A549 (cell line): ENCODE measurements around the gene ATRAID. TPM values are rescaled to one million over a fixed set of nuclear protein-coding genes. Genes with fewer than 3 reads are reported as not detected.

Experiments used
- ATAC-seq, 2 experiments: fragments of 200-7000 bp in 1 of 2; fragments of >200 bp in 1 of 2; cut with Nextera tagmentation in 1 of 2; cut with Tn5 transposase in 1 of 2; 3 replicates each; pipeline versions ENCODE4 v1.8.0 to v1.9.1; 2018 to 2020; ENCODE audit warnings: mild to moderate bottlenecking in 1 of 2, moderate library complexity in 1 of 2
- CTCF ChIA-PET: fragments of 300-600 bp; sonication (Branson Sonifier 250); formaldehyde crosslinking; extraction: SDS; loops from one replicate; lab custom pipeline; 2021; ENCODE audit warnings: antibody characterized with exemption, inconsistent platforms; lab: Yijun Ruan, JAX
- POLR2A ChIA-PET: fragments of 350-600 bp; formaldehyde crosslinking; extraction: SDS; loops from one replicate; lab custom pipeline; 2021; ENCODE audit warnings: antibody characterized with exemption, inconsistent platforms; lab: Yijun Ruan, JAX
- DNase-seq, 2 experiments: peaks; one replicate each; pipeline versions ENCODE4 v3.0.0 to v3.0.0-alpha.2; 2011 to 2016; ENCODE audit warnings: low read depth in 1 of 2, low spot score in 1 of 2
- FAIRE-seq: peaks from 2 replicates; lab custom pipeline; 2011; peaks lifted over from hg19 to GRCh38; lab: Jason Lieb, UNC
- H3K27ac ChIP-seq, 2 experiments: fragments of >200 bp; sonication (Bioruptor Twin); formaldehyde crosslinking; 3 replicates each; pipeline ENCODE4 v1.5.1; 2016 to 2017
- H3K4me1 ChIP-seq: fragments of >200 bp; sonication (Bioruptor Twin); formaldehyde crosslinking; 3 replicates; pipeline ENCODE4 v1.6.1; 2016
- H3K4me2 ChIP-seq: fragments of >200 bp; sonication (Bioruptor Twin); formaldehyde crosslinking; 3 replicates; pipeline ENCODE4 v1.6.1; 2016
- H3K4me3 ChIP-seq: fragments of >200 bp; sonication (Bioruptor Twin); formaldehyde crosslinking; 3 replicates; pipeline ENCODE4 v1.5.1; 2016
- H3K9me3 ChIP-seq: fragments of >200 bp; sonication (Bioruptor Twin); formaldehyde crosslinking; 3 replicates; pipeline ENCODE4 v1.6.1; 2016
- ATOH8 ChIP-seq: fragments of 250-450 bp; sonication (Bioruptor Pico); IDR thresholded peaks from 2 replicates; pipeline ENCODE4 v1.5.0; 2020; ENCODE audit warnings: low read depth, mild to moderate bottlenecking, moderate library complexity
- CBX8 ChIP-seq: fragments of 200-600 bp; sonication (generic); IDR thresholded peaks from 2 replicates; pipeline ENCODE4 v1.6.1; 2016
- CEBPB ChIP-seq, 2 experiments: fragments of >200 bp in 1 of 2; sonication (Bioruptor Twin) in 1 of 2; formaldehyde crosslinking in 1 of 2; IDR thresholded peaks; 2 replicates each; pipeline ENCODE4 v1.6.1; 2012 to 2016
- CHD2 ChIP-seq: fragments of 150-350 bp; IDR thresholded peaks from 2 replicates; pipeline ENCODE4 v1.6.1; 2014; ENCODE audit warnings: low read length; ENCODE audit not compliant: partially characterized antibody
- E2F6 ChIP-seq: IDR thresholded peaks from 2 replicates; pipeline ENCODE4 v1.6.1; 2012; ENCODE audit warnings: low read depth, borderline replicate concordance
- EHMT2 ChIP-seq: fragments of 200-600 bp; sonication (generic); IDR thresholded peaks from 2 replicates; pipeline ENCODE4 v1.6.1; 2016; ENCODE audit warnings: antibody characterized with exemption, low read depth, mild to moderate bottlenecking, moderate library complexity
- EP300 ChIP-seq, 2 experiments: fragments of >200 bp; sonication (Bioruptor Twin); formaldehyde crosslinking; IDR thresholded peaks; 2 replicates in 1 of 2; 3 replicates in 1 of 2; pipeline ENCODE4 v1.6.1; 2016 to 2017
- FOSB ChIP-seq: fragments of 250-450 bp; sonication (Bioruptor Pico); IDR thresholded peaks from 2 replicates; pipeline ENCODE4 v1.5.0; 2020; ENCODE audit warnings: mild to moderate bottlenecking, moderate library complexity
- GATA3 ChIP-seq: IDR thresholded peaks from 2 replicates; pipeline ENCODE4 v1.6.1; 2012; ENCODE audit warnings: borderline replicate concordance
- HEYL ChIP-seq: fragments of 250-450 bp; sonication (Bioruptor Pico); IDR thresholded peaks from 2 replicates; pipeline ENCODE4 v1.8.0; 2021; ENCODE audit warnings: mild to moderate bottlenecking, moderate library complexity
- HOXB5 ChIP-seq: fragments of 250-450 bp; sonication (Bioruptor Pico); IDR thresholded peaks from 2 replicates; pipeline ENCODE4 v1.5.0; 2020; ENCODE audit warnings: mild to moderate bottlenecking, moderate library complexity
- JUN ChIP-seq, 2 experiments: fragments of >200 bp; sonication (Bioruptor Twin); formaldehyde crosslinking; IDR thresholded peaks; 2 replicates in 1 of 2; 3 replicates in 1 of 2; pipeline ENCODE4 v1.6.1; 2016 to 2017
- MAZ ChIP-seq: fragments of 150-350 bp; IDR thresholded peaks from 2 replicates; pipeline ENCODE4 v1.6.1; 2014; ENCODE audit warnings: antibody characterized with exemption, low read depth, low read length, borderline replicate concordance
- NFE2L2 ChIP-seq: fragments of 150-350 bp; conservative IDR thresholded peaks from 2 replicates; pipeline ENCODE4 v1.6.1; 2014; ENCODE audit warnings: low read length
- RNF2 ChIP-seq: fragments of 200-600 bp; sonication (generic); IDR thresholded peaks from 2 replicates; pipeline ENCODE4 v1.6.1; 2016; ENCODE audit warnings: low read depth, mild to moderate bottlenecking, antibody characterized with exemption, moderate library complexity, borderline replicate concordance
- SMC3 ChIP-seq: fragments of >200 bp; sonication (Bioruptor Twin); formaldehyde crosslinking; IDR thresholded peaks from 3 replicates; pipeline ENCODE4 v1.6.1; 2018; ENCODE audit warnings: inconsistent platforms
- SREBF2 ChIP-seq: fragments of 450-650 bp; IDR thresholded peaks from 2 replicates; pipeline ENCODE4 v1.6.1; 2014; ENCODE audit warnings: mild to moderate bottlenecking, moderate library complexity
- TFCP2L1 ChIP-seq: fragments of 250-450 bp; sonication (Bioruptor Pico); IDR thresholded peaks from 2 replicates; pipeline ENCODE4 v1.5.0; 2021; ENCODE audit warnings: mild to moderate bottlenecking
- ZFP36 ChIP-seq: fragments of 450-650 bp; IDR thresholded peaks from 2 replicates; pipeline ENCODE4 v1.6.1; 2014; ENCODE audit warnings: borderline replicate concordance; ENCODE audit not compliant: partially characterized antibody
- WGBS: methylation state at CpG from one replicate; pipeline ENCODE4 v1.1.6; 2017; ENCODE audit errors: missing lambda C conversion rate; 5-methylcytosine and 5-hydroxymethylcytosine counted together
- polyA plus RNA-seq, 4 experiments: library from polyadenylated mRNA; depleted of rRNA in 3 of 4; stranded (reverse); fragments of >200 nt; fragmentation: RNase III in 1 of 4; extraction: RNeasy Plus Mini Kit Qiagen cat#74134 plus additional on column Dnase treatment in 1 of 4; gene quantifications; 2 replicates in 3 of 4; 3 replicates in 1 of 4; pipeline ENCODE4 v1.2.3, GENCODE V29; 2011 to 2017
- TF ChIP-seq, protein P1 (sequence below): IDR thresholded peaks from 2 replicates; pipeline ENCODE4 v1.6.1; 2012

The ATRAID gene
- polyA plus RNA-seq, 2 of the 4 experiments (the other 2 are of a cell fraction): 176 to 346 TPM

GRCh38 chr2:27178469-27178868 is 33.4 kb upstream of the ATRAID start:
- Histone ChIP-seq H3K4me2 (no peak overlapping the region), H3K9me3 (no peaks in the 10 kb centered on the region), H3K4me3 (no peak overlapping the region), H3K27ac (no peak overlapping the region), H3K4me1 (no peaks in the 10 kb centered on the region)
- FAIRE-seq (no peak), ATAC-seq (no peak), DNase-seq (no peak)
- 59% methylated on average over 3 of the region's 3 CpGs for WGBS
- TF ChIP-seq E2F6: no peak
- TF ChIP-seq CEBPB (IDR thresholded peaks at IDR 0.05): no peak
- POLR2A ChIA-PET: no interaction called here
- CTCF ChIA-PET: interaction anchor here (0.6 to 2.5 kb wide), 4 partner anchors 8 to 171 kb away, joined by 3 to 17 read pairs (median 4); no protein-coding TSS in a partner anchor

- Histone ChIP-seq H3K4me2 (no peak overlapping the region), H3K4me1 (no peaks in the 10 kb centered on the region), H3K27ac (no peak overlapping the region), H3K4me3 (no peak overlapping the region), H3K9me3 (no peaks in the 10 kb centered on the region)
- TF ChIP-seq RNF2: no peak
- TF ChIP-seq JUN (IDR thresholded peaks at IDR 0.05): no peak
- TF ChIP-seq EP300 (IDR thresholded peaks at IDR 0.05): no peak
- no peak for TF ChIP-seq HEYL
- TF ChIP-seq, protein P1, sequence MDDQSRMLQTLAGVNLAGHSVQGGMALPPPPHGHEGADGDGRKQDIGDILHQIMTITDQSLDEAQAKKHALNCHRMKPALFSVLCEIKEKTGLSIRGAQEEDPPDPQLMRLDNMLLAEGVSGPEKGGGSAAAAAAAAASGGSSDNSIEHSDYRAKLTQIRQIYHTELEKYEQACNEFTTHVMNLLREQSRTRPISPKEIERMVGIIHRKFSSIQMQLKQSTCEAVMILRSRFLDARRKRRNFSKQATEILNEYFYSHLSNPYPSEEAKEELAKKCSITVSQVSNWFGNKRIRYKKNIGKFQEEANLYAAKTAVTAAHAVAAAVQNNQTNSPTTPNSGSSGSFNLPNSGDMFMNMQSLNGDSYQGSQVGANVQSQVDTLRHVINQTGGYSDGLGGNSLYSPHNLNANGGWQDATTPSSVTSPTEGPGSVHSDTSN: no peak
- no peak for TF ChIP-seq MAZ
- TF ChIP-seq ATOH8: no peak
- TF ChIP-seq EHMT2: no peak
- no peak for TF ChIP-seq GATA3
- TF ChIP-seq ZFP36: no peak
- TF ChIP-seq SMC3: no peak
- no peak; the same call in 1 of the 2 replicates for TF ChIP-seq CBX8
- TF ChIP-seq TFCP2L1 (CRISPR knock-in tag): no peak
- no peak for TF ChIP-seq CHD2
- TF ChIP-seq HOXB5 (CRISPR knock-in tag): no peak
- TF ChIP-seq NFE2L2: no peak
- ChIA-PET POLR2A (no interaction called here), CTCF (interaction anchor here (2.5 to 2.8 kb wide), 2 partner anchors 9 to 100 kb away, joined by 6 to 17 read pairs; no protein-coding TSS in a partner anchor)
- 14% methylated on average over 3 of the region's 3 CpGs for WGBS
- DNase-seq (no peak), FAIRE-seq (no peak), ATAC-seq (no peak)
These were observed 32.4 kb upstream of the ATRAID start for GRCh38 chr2:27179344-27180000.

GRCh38 chr2:27182346-27182745 is 29.5 kb upstream of the ATRAID start:
- no peaks in the 10 kb centered on the region for H3K9me3 ChIP-seq
- ChIA-PET POLR2A (no interaction called here), CTCF (interaction anchor here (0.5 to 3.4 kb wide), 5 partner anchors 9 to 83 kb away, joined by 3 to 16 read pairs (median 3); no protein-coding TSS in a partner anchor)
- FAIRE-seq: no peak
- no peak for TF ChIP-seq FOSB (CRISPR knock-in tag)
- TF ChIP-seq SREBF2: no peak
- 44% methylated on average over 4 of the region's 4 CpGs for WGBS
- DNase-seq: no peak
- no peak overlapping the region for H3K27ac ChIP-seq
- H3K4me1 ChIP-seq: no peaks in the 10 kb centered on the region
- H3K4me2 ChIP-seq: no peak overlapping the region
- H3K4me3 ChIP-seq: no peak overlapping the region
- no peak for ATAC-seq
